ENCODE data around the gene FAM219B. TPM values are rescaled to one million over a fixed set of nuclear protein-coding genes. Genes with fewer than 3 reads are reported as not detected.

Gene FAM219B
- total and polyA plus RNA-seq, 2 of the 8 experiments (the other 6 are each of a cell fraction or from before 2014, with no cell fraction given): 57.1 to 66.6 TPM

DNA sequence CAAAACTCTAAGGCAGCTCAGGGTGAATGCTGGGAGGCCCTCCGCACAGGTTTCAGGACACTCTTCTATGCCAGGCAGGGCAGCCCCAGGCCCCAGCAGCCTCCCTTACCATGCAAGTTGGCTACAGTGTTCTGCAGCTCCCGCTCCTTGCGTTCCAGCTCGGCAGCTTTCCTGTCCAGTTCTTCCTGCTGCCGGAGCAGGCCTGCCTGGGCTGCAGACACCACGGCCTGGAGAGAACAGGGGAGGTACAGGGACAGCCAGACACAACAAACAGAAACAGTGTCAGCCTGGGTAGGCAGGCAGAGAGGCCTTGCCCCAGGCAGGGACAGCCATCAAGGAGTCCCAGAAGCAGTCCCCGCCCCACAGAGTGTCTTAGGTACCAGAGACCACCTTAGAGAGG is 54.7 kb downstream of the FAM219B start (continued):
- no peak for TF ChIP-seq RBBP5 (IDR thresholded peaks at IDR 0.05; ENCODE audit: borderline replicate concordance, low read depth, low read length)

Measured in H1 (cell line).